AG08396 (cell line): ENCODE results near the gene LENEP.

ENCODE experiments used
- DNase-seq: peaks from one replicate; pipeline ENCODE4 v3.0.0; 2012; ENCODE audit warnings: low spot score, mixed read lengths

LENEP gene

DNA sequence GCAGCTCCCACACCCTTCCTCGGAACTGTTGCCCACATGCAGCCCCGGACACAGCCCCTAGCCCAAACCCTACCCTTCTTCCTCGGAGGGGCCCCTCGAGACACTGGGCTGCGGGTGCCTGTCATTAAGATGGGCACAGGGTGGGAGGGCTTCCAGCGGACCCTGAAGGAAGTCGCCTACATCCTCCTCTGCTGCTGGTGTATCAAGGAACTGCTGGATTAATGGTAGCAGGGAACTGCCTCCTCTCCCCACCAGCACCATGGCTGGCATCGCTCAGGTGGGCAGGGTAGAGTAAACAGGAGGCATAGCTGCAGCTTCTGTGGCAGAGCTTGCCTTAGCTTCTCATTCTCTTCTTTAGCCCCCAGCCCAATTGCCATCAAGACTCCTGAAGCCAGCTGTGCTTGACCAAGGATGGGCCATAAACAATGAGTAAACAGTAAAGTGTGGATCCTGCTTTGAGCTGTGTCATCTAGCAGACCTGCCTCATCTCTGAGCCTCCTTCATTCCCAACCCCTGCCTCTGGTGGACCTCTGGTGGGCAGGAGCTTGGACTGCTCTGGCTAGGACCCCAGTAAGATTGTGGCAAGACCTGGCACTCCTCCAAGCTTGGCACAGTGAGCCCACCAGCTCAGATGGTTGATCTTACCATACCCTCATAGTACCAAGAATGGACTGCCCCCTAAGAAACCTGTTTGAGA, at the start of gene LENEP:
LENEP (plus strand) TSS at position 15 of the 697 bp plus-strand sequence; CDS start at position 37, 22 bp downstream.
- DNase-seq, result no peak

DNA sequence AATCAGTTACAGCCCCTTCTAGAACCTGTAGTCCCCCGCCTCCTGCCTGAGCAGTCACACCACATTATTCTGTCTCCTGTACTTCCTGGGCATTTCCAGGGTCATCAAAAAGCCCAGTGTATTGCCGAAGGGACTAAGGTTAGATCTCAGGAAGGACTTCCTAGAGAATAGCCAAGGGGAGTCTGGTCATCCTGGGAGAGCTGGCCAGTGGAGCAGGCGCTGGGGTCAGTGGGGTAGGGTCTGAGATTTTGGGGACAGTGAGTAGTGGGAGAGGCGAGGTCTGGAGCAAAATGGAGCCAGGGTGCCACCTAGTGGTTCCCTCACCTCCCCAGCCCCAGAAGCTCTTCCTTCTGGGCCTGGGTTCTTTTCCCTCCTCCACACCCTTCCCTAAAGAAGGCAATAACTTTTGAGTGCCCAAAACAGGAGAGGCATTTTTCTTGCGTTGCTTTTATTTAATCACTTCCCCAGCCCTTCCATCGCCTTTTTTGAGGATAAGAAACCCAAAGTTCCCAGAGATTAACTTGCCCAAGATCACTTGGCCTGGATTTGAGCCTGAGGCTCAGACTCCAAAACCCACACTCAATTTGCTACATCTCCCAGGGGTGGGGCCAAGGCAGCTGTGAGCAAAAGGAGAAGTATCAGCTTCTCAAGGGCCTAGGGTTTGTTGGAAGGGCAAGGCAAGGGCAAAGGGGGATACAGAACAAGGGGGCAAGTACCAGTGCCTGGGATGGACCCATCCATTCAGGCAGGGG, 49.6 kb upstream of the LENEP start:
- peak; percentile 56 for DNase-seq

- DNase-seq, result no peak
These were observed 48.8 kb upstream of the LENEP start for GRCh38 chr1:154944401-154945159.

DNA sequence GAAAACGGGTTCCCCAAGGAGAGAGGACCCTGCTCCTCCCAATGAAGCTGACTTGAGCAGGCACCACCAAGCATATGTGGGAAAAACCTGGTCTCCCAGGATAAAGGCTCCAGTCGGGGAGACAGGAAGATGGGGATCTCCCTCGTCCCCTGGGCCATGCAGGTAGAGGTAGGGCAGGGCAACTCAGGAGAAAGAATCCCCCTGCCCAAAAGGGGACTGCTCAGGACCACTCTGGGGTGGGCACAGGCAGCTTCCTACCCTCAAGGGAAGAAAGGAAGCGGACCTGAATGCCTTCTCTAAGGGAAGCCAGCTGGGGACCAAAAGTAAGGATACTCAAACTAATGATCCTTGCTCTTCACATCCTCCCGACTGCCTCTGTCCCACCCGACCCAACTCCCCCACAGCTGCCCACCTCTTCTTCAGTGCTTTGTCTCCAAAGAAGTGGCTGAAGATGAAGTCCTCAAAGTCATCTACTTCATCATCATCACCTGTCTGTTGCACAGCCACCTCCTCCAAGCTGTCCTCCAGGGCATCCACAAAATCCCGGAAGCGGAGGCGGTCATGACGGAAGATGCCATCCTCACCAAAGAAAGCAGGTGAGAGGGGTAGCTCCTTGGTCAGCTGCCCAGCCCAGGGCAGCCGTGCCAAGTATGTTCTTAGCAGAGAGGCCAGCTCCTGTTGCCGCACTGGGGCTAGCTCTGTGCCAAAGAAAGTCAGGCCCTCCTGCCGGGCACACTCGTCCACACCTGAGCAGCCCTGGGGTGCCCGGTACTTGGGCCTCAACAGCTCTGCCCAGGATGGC, 48.0 kb upstream of the LENEP start:
- DNase-seq, result no peak

DNA sequence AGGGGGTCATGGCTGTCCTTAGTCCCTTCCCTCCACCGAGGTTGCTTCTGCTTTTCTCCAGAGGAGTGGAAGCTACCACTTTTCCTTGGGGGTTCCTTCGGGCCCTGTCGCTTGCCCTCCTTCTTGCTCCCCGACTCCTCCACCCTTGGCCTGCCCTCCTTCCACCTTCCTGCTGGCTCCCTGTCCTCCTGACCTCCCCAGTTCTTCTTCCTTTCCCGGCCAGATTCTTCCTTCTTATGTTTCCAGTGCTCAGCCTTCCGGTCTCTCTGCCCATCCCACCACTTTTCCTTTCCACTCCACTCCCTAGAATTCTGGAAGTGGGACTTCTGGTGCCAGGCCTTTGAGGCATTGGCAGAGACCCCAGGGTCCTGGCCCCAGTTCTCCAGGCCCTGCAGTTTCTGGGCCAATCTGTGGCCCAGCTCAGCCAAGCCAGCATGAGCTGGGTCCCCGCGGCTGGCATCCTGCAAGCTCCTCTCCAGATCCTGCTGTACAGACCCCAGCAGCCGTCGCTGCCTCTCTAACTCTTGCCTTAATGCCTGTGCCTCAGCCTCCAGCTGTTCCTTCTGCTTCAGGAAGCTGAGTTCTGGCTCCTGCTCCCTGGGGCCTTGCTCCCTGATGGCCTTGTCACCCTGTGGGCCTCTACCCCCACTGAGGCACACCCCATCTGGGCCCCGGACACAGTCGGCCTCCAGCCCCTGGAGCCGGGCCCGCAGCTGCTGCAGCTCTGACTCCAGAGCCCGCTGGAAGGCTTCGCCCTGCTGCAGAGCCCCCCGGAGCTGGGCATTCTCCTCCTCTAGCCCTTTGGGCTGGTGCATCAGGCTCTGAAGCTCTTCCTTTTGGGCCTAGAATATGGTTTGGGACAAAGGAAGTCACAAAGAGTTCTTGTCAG, 47.2 kb upstream of the LENEP start:
- DNase-seq, result no peak

DNA sequence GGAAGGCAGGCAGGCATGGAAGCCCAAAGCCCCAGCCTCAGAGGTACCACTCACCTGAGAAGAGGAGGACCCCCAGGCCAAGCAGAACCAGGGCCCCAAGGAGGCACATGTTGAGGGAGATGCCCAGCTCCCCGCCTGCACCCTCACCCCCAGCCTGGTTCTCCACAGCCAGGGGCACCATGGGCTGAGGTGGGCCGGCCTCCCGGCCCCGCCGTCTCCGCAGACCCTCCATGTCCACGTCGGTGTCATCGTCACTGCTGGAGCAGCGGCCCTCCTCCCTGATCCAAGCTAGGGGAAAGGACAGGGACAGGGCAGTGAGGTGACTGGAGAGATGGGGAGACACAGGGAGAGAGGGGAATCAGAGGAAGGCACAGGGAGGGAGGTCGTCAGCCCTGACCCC, 45.3 kb upstream of the LENEP start:
- no peak for DNase-seq

GRCh38 chr1:154951901-154952657, 41.3 kb upstream of the LENEP start:
- DNase-seq, result no peak

DNA sequence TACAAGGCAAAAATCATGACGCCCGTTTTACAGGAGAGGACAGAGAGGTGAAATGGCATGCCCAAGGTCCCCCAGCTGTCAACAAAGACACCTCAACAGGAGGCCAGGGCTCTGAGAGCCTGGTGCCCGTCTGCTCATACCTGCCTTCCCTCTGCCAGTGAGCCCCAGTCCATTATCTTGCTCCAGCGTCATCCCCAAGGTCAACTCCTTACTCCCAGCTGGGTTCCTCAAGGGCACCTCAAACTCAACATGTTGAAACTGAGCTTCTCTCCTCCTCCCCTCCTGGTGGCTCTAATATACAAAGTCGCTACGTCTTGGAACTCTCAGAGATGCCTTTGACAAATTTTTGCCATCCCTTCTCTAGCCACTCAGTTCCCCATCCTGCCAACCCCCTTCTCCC, 40.7 kb upstream of the LENEP start:
- DNase-seq, result no peak

DNA sequence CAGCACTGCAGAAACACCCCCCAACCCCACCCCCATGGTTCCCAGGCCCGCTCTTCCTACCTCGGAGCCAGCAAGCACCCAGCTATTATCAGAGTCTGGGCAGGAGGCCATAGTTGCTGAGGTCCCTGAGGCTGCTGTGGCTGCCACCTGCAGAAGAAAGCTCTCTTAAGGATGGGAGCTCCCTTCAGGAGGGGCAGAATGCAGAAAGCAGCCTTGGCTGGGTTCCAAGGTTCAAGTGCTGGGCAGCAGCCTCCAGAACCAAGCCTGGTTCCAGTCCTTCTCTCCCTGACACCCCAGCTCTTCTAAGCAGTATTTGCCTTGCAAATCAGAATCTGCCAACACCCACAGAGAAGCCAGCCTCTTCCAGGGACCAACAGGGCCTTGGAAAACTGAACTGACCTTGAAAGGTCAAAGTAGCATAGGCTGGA, 39.8 kb upstream of the LENEP start:
- no peak for DNase-seq

- no peak for DNase-seq
These were observed 38.8 kb upstream of the LENEP start for GRCh38 chr1:154954541-154954940.

DNA sequence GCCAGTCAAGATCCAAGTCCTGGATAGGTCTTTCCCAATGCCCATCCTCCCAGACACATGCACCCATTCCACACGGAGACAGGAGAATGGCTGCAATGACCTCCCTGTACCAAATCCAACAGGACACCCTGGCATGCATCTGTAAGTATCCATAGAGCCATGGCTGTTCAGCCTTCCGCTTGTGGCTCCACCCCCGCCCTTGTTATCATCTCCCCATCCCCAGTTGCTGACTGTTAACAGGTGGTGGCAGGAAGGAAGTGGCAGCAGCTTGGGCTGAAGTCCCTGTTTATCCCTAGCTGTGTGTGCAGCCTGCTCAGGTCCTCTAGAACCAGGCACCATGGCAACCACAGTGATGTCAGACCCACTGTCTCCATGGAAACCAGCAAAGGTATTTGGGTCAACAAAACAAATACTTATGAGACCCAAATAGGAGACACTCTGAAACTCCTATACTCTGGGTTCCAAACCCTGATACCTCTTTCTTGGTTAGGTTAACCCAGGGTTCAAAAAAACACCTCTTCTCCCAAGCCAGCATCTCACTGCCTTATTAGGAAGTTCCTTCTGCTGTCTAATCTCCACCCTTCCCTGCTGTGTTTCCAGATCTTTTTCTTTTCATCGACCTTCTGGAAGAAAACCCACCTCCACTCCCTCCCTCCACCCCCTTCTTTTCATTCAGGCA, 38.2 kb upstream of the LENEP start:
- DNase-seq, result peak; percentile 81

- DNase-seq, result peak; percentile 94
These were observed 37.5 kb upstream of the LENEP start, which contains the start of gene PBXIP1 for GRCh38 chr1:154955718-154956543. TSS of gene PBXIP1 (minus strand) at chr1:154956099. CDS start at chr1:154953721, 2,378 bp downstream.

DNA sequence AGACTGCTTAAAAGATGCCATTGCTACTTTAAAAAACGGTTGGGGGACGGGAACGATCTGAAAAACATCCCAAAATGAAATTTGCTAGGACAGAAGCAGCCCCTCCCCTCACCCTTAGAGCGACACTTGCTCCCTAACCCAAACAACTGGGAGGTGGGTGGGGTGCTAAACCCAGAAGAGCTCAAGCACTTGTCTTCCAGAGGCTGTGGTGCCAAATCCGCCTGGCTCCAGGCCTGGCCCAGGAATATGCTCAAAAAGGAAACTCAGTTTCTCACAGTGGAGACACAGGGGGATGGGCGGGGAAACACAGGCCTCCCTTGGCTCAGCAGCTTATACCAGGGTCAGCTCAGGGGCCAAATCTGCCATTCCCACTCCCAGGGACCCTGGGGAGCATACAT, 36.8 kb upstream of the LENEP start:
- DNase-seq, result no peak

GRCh38 chr1:154957091-154957657, 36.2 kb upstream of the LENEP start:
- no peak for DNase-seq

DNA sequence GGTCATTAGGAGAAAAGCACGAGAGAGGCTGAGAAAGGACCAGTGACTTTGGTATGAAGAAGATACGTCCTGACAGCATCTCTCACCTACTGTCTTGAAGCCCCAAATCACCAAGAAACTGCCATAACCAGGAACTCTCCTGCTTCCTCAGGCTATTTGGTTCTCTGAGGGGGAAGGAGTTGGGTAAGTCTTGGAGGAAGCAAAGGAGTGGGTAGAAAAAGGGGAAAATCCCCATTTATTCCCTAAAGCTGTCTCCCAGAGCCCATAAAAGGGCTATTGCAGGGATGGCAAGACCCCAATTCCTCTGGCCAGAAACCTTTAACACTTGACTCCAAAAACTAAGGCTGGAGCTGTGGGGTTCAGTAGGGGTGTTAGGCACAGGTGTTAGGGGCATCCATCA, 35.4 kb upstream of the LENEP start:
- DNase-seq, result no peak

DNA sequence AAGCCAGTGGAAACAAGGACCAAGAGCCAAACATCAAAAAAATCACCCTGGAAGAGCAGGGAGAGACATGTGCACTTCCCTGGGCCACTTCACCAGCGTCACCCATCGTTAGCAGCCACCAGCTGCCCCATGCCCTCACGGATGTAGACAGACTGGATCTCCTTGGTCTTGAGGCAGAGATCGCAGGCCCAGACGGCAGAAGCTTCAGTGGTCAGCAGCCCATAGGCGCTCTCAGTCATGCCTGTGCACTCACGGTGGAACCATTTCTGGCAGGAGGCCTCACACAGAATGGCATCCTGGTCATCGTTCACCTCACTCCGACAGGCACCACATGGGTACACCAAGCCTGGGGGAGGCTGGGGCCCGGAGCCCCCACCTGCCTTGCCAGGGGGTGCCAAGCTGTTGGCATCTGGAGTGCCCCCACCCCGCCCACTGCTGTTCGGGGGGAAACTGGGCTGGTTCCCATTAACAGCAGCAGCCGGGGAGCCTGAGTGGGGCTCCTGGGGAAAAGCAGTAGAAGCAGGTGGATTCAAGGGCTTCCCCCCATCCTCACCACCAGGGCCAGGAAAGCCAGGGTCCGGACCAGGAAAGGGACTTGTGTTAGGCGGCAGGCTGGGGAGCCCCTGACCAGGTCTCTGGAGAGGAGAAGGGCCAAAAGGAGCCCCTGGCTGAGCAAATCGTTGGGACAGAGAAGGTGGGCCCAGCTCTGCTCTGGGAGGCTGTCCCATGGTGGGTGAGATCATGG, 34.5 kb upstream of the LENEP start:
- no peak for DNase-seq

- no peak for DNase-seq
These were observed 34.0 kb upstream of the LENEP start for GRCh38 chr1:154959426-154959780.
